GM19043 (cell line): ENCODE data around the gene NAT16.
A peak's percentile ranks its signal among the peaks of the same experiment; 100 is the strongest.

ENCODE experiments used
- ATAC-seq: cut with Tn5 transposase; IDR thresholded peaks from one replicate; pipeline ENCODE4 v1.9.1; 2021; ENCODE audit warnings: low read depth; ENCODE audit not compliant: unreplicated experiment

Gene NAT16

GRCh38 chr7:101162551-101163278, 17.4 kb downstream of the NAT16 start:
- ATAC-seq: no peak

GRCh38 chr7:101161692-101162471, 18.2 kb downstream of the NAT16 start:
- ATAC-seq: no peak

DNA sequence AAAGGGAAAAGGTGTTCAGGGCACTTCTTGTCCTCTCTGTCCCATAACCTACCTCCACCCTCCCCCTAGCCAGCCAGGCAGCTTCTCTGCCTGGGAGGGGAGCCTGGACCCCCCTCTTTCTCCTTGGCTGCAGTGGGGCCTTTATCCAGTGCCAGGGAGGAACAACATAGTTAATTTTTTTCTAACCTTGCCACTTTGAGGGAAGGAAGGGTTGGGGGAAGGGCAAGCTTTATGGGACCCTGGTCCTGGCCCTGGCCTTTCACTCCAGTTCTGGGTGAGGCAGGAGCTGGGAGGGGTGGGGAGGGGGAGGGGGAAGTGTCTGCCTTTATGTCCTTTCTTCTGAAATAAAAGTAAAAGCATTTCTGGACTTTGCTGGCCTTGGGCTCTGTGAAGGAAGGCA, 19.2 kb downstream of the NAT16 start:
- ATAC-seq: no peak

- no peak for ATAC-seq
Observed at GRCh38 chr7:101159696-101160674, 20.1 kb downstream of the NAT16 start.

DNA sequence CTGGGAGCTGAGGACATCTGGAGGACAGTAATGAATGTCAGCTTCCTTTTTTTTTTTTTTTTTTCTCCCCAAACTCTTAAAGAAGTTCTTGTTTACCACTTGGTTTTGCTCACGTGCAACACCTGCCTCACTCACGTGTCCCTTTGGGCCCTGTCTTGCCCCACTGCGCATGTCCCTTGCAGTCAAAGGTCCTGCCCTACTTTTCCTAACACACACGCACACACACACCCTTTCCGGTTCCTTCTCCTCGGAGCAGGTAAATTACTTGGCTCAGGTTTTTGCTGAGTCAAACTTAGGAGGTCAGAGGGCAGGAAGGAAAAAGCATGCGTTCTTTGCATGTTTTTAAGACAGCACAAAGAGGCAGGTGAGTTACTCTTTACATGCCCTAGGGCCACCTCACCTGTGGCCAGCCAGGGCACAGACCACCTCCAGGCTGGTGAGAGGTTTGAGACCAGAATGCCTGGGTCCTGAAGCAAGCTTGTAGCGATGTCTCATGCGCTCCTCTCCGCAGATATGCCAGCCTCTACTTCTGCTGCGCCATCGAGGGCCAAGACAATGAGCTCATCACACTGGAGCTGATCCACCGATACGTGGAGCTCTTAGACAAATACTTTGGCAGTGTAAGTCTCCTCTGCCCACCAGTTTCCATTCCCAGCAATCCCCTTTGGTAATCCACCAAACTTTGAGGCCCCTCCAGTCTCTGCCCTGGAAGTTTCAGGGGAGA, 23.1 kb downstream of the NAT16 start:
- ATAC-seq: no peak

- no peak for ATAC-seq
Observed at GRCh38 chr7:101156277-101156676, 23.8 kb downstream of the NAT16 start.

DNA sequence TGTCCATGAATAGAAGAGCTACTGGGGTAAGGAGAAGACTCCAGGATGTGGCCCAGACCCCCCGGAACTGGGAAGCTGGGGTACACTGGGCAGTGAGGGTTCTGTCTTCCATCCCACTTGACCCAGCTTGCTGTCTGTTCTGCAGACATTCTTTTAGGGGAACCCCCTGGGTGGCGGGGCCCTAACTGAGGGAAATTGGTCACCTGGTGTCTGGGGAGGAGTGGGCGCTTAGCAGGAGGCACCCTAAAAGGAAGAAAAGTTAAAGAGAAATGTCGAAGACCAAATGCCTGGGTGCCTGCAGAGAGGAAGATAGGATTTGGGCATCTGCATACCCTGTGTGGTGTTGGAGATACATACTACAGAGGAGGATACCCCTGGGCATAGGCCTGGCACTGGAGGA, 24.8 kb downstream of the NAT16 start:
- ATAC-seq: no peak

DNA sequence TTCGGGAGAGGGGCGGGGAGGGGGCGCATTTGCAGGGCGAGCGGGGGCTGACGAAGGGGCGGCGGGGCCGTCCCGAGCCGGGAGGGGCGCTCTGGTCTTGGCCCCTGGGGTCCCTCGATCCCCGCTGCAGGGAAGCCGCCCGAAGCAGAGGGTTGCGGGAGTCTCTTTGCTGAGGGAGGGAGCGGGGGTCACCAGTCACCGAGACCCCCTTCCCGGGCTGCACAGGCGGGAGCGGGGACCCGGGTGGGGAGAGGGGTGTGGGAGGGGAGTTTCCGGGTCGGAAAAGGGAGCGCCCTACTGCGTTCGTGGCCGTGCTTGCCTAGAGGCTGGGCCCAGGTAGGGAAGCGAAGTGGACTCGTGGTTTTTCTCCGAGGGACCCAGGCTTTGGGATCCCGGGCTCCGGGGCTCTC, 25.4 kb downstream of the NAT16 start:
- no peak for ATAC-seq

DNA sequence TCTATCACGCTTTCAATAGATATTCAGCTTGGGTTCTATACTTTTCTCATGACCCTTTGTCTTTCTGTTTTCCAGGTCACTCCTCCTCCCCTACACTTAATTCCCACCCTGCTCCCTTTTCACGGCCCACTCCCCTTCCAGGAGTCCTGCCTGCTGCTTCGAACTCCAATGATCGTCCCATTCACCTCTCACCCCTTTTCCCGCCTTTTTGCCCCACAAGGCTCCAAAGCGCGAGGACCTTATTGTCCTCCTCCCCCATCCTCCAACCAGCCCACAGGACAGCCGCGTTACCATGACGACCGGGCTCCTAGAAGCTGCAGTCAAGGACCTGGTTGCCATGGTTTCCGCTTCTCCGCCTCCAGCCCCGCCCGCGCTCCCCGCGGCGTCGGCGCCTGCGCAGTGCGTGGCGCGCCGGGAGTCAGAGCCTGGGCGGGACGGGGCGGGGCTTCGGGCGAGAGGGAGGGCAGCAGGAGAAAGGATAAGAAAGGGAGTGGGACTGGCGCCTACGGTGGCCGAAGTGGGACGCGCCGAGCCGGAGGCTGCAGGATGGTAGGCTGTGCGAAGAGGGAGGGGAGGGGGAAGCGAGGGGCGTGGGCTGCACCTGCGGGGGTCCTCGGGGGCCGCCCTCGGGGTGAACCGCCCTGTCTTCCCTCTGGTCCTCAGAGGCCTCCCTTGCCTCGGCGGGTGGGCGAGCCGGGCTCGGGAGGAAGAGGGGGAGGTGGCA, 26.0 kb downstream of the NAT16 start, which contains the start of gene AP1S1:
AP1S1 (plus strand) TSS at position 508 of the 724 bp plus-strand sequence; CDS start at position 547, 39 bp downstream.
- ATAC-seq: peak; percentile 68

GRCh38 chr7:101151908-101152651, 28.0 kb downstream of the NAT16 start:
- ATAC-seq: no peak

DNA sequence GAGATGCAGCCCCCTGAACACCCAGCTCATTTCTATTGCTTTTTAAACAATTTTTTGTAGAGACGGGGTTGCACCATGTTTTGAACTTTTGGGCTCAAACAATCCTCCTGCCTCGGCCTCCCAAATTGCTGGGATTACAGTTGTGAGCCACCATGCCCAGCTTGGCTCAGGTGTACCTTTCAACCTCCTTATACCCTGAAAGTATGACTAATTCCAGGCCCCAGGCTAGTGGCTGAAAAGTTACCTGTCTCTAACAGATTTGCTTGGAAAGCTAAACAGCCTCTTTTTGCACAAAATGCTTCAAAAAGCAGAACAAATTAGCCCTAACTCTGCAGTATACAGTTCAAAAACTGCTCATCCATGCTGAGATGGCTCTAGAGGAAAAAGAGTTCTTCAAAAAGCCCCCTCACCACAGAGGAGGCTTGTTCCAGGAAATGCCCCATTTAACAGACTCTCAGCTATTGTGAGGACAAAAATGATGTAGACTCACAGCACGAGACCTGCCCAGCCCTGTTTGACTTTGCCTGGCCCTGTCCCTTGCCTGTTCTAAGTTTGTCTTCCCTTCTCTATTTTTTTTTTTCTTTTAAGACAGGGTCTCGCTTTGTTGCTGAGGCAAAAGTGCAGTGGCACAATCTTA, 39.2 kb downstream of the NAT16 start:
- ATAC-seq: no peak

DNA sequence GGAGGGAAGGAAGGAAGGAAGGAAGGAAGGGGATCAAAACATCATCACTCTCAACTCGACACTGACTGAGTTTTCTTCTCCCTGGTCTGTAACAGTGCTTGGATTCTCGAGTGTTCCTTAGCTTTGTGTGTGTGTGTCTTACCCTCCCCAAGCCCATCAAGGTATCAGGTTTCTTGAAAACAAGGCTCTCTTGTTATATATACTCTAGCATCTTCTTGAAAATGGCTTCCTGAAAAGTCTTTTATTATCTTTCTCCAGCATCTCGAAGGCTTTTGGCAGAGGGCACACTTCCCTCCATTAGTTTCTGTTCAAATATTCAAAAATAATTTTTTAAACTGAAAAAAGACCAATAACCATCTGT, 39.8 kb downstream of the NAT16 start:
- no peak for ATAC-seq

- ATAC-seq: peak; percentile 78
Observed at GRCh38 chr7:101138213-101138870, 41.8 kb downstream of the NAT16 start.

DNA sequence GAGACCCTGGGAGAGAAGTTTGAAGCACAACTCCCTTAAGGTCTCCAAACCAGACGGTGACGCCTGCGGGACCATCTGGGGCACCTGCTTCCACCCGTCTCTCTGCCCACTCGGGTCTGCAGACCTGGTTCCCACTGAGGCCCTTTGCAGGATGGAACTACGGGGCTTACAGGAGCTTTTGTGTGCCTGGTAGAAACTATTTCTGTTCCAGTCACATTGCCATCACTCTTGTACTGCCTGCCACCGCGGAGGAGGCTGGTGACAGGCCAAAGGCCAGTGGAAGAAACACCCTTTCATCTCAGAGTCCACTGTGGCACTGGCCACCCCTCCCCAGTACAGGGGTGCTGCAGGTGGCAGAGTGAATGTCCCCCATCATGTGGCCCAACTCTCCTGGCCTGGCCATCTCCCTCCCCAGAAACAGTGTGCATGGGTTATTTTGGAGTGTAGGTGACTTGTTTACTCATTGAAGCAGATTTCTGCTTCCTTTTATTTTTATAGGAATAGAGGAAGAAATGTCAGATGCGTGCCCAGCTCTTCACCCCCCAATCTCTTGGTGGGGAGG, 42.4 kb downstream of the NAT16 start:
- no peak for ATAC-seq

GRCh38 chr7:101134399-101134980, 45.6 kb downstream of the NAT16 start:
- ATAC-seq: no peak

DNA sequence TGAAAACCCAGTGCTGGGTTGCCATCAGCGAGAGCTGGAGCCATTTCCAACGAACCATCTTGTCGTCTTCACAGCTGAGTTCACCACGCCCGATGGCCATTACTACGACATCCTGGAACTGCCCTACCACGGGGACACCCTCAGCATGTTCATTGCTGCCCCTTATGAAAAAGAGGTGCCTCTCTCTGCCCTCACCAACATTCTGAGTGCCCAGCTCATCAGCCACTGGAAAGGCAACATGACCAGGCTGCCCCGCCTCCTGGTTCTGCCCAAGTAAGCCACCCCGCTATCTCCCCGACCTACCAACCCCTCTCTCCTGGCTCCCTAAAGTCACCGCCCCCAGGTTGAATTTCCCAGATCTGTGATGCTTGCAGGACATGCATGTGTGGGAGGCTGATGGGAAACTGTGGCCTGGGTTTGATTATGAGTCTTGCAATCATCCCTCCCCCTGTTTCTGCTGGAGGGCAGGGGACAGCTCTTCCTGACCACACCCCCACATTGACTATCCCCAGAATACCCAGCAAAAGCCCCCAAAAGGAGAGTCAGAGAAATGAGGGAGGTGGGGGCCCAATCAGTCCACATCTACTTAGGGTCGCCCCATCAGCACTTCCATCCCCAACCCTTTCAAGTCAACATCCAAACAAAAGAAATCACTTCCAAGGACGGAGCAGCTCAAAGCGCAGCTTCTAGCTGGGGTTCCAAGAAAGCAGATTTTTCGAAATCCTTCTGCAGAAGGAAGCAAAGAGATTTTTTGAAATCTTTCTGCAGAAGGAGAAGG, 46.3 kb downstream of the NAT16 start:
- ATAC-seq: no peak
